GM15510 (cell line): ENCODE measurements around the gene CTDSPL.

Experiments used
- POLR2A ChIP-seq: IDR thresholded peaks from 3 replicates; pipeline ENCODE4 v1.6.1; 2011; ENCODE audit warnings: borderline replicate concordance; ENCODE audit not compliant: insufficient read length; ENCODE audit errors: extremely low read depth

CTDSPL gene

GRCh38 chr3:38018296-38019266, 156.9 kb downstream of the CTDSPL start:
- no peak for TF ChIP-seq POLR2A

- no peak for TF ChIP-seq POLR2A
These were observed 158.1 kb downstream of the CTDSPL start for GRCh38 chr3:38019658-38020341.

GRCh38 chr3:38020342-38020726, 158.7 kb downstream of the CTDSPL start:
- no peak for TF ChIP-seq POLR2A

- no peak for TF ChIP-seq POLR2A
These were observed 159.5 kb downstream of the CTDSPL start for GRCh38 chr3:38021196-38021595.

- TF ChIP-seq POLR2A = no peak
These were observed 160.6 kb downstream of the CTDSPL start for GRCh38 chr3:38022301-38022700.

GRCh38 chr3:38022896-38023709, 161.4 kb downstream of the CTDSPL start:
- TF ChIP-seq POLR2A = no peak

- no peak for TF ChIP-seq POLR2A
These were observed 165.2 kb downstream of the CTDSPL start for GRCh38 chr3:38026856-38027255.

GRCh38 chr3:38027466-38028465, 166.1 kb downstream of the CTDSPL start:
- TF ChIP-seq POLR2A = no peak

GRCh38 chr3:38028621-38029361, 167.1 kb downstream of the CTDSPL start:
- TF ChIP-seq POLR2A = no peak

- no peak for TF ChIP-seq POLR2A
These were observed 167.9 kb downstream of the CTDSPL start, which contains the start of gene PLCD1 for GRCh38 chr3:38029400-38030125. Gene PLCD1 (minus strand): TSS chr3:38029642. CDS start chr3:38029539, 103 bp downstream.

GRCh38 chr3:38030126-38031021, 168.7 kb downstream of the CTDSPL start:
- no peak for TF ChIP-seq POLR2A
